ENCODE measurements around the gene GPR141.

Gene GPR141

DNA sequence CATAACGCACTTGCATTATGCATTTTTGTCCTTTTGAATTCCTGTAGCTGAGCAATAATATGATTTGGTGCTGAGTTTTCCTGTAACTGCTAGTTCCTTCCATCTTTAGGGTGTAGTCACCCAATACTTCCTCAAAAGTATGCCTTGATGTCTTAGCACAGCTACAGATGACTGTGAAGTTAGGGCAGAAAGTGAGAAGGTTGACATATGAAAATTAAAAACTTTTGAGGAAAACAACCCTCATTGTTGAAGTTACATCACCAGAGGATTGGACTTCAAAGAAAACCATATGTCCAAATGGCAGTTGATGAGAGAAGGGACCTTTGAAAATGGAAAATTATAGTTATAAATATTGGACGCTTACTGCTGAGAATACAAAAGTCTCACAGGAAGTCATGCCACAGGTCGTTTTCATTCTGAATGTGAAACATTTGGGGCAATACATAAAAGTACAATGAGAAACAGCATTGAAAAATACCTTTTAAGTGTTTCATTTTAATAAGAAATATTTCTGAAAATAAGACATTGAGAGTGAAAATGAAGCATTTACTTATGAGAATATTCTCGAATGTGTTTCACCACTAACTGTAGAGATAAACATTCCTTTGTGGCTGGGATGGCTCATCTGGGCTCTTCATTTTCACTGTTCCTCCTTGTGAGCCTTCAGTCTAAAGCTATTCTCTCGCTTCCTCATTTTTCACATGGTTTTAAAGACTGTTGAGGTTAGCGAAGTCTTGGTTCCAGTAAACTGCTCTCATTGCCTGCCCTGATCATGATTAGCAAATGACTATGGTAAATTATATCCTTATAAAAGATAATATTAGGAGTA is 103.4 kb downstream of the GPR141 start:
- no peak for DNase-seq
